ENCODE results near the gene PTGER1.

- no peak for TF ChIP-seq TAF7 (optimal IDR thresholded peaks at IDR 0.05; ENCODE audit: borderline replicate concordance, low read depth, low read length)
- no peak for TF ChIP-seq NANOG (IDR thresholded peaks at IDR 0.05; ENCODE audit: insufficient read depth, low read depth, low read length, poor library complexity, severe bottlenecking)
- TF ChIP-seq POLR2A (IDR thresholded peaks at IDR 0.05; ENCODE audit: control extremely low read depth in 1 of 2, low read depth in 2 of 2, low read length in 2 of 2) = no peak
- no peak for TF ChIP-seq CTCF (IDR thresholded peaks at IDR 0.05; ENCODE audit: control extremely low read depth in 1 of 3, insufficient read depth in 1 of 3, low read depth in 1 of 3, low read length in 3 of 3)
- no peak for TF ChIP-seq MAX (IDR thresholded peaks at IDR 0.05)
- no peak for TF ChIP-seq POLR2AphosphoS5 (IDR thresholded peaks at IDR 0.05; ENCODE audit: low read depth, low read length)
- no peak for TF ChIP-seq KDM5A (IDR thresholded peaks at IDR 0.05; ENCODE audit: low read length)
- no peak for TF ChIP-seq CHD7 (IDR thresholded peaks at IDR 0.05; ENCODE audit: insufficient replicate concordance, low read length)
- TF ChIP-seq GTF2F1 (IDR thresholded peaks at IDR 0.05; ENCODE audit: borderline replicate concordance, low read depth, low read length) = no peak
Observed at GRCh38 chr19:14473978-14474578, 1.1 kb downstream of the PTGER1 start.
